HL-60 (cell line): Measurements from ENCODE around the gene NHSL2.

Experiments used
- CTCF ChIP-seq: IDR thresholded peaks from one replicate; pipeline ENCODE4 v1.5.1; 2011; ENCODE audit warnings: low read length, control low read depth, inconsistent platforms; ENCODE audit not compliant: insufficient read depth
- POLR2AphosphoS5 ChIP-seq: IDR thresholded peaks from 2 replicates; pipeline ENCODE4 v1.6.1; 2012; ENCODE audit warnings: low read depth

GRCh38 chrX:72023071-72023470, 112.4 kb downstream of the NHSL2 start:
- TF ChIP-seq CTCF (no peak), POLR2AphosphoS5 (no peak)
